ENCODE measurements around the gene CPNE8.

Gene CPNE8

GRCh38 chr12:38905480-38906351, at the start of gene CPNE8:
CPNE8 (minus strand) TSS chr12:38905591; CDS start chr12:38905534, 57 bp downstream.
- DNase-seq (ENCODE audit: low read depth in 3 of 3): peak in 1 of 3 experiments; percentile 57

DNA sequence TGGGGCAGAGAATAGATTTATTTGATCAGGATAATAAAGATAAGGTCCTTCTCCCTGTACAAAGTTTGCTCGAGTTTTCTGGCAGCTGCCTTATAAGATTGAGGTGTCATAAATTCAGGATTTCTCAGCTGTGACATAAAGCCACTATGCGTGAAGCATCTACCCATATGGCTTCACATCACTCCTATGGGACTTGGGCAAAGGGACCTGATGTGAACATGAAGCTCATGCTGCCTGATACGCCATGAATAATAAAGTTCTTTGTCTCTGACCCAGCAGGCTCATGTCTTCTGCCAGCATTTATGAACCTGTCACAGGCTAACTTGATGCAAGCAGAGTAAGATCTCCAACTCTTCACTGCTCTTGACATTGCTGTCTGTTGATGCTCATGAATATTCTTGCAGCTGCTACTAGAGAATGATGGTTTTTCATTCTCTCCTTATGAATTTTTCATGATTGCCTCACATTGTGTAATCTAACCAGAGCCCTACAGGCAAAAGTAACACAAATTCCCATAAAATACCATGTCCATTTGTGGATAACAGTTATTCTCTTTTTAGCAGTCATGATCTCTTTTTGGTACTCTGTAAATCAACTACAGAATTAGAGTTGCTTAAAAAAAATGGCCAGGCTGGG, 49.0 kb upstream of the CPNE8 start:
- DNase-seq (ENCODE audit: low read depth in 3 of 3): no peak

DNA sequence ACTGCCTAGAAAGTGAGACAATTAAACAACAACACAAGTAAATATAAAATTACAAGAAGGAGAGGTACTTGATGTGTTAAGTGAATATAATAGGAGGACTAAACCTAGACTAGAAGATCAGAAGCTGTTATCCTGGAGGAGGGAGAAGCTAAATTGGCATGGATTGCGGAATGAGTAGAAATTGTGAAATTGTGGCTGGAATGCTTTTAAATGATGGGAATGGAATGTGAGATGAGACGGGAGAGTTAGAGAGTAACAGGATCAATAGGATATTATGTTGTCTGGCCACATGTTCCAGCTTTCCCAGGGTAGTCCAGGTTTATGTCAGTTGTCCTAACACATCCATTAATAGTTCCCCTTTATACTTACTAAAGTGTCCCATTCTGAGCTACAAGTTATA, 44.0 kb upstream of the CPNE8 start:
- DNase-seq (ENCODE audit: low read depth in 3 of 3): no peak

- DNase-seq (ENCODE audit: low read depth in 3 of 3): no peak
Observed at GRCh38 chr12:38934686-38935085, 29.3 kb upstream of the CPNE8 start.

GRCh38 chr12:38934078-38934584, 28.7 kb upstream of the CPNE8 start:
- DNase-seq (ENCODE audit: low read depth in 3 of 3): no peak

GRCh38 chr12:38932320-38932719, 26.9 kb upstream of the CPNE8 start:
- DNase-seq (ENCODE audit: low read depth in 3 of 3): no peak

GRCh38 chr12:38931461-38931860, 26.1 kb upstream of the CPNE8 start:
- DNase-seq (ENCODE audit: low read depth in 3 of 3): no peak

DNA sequence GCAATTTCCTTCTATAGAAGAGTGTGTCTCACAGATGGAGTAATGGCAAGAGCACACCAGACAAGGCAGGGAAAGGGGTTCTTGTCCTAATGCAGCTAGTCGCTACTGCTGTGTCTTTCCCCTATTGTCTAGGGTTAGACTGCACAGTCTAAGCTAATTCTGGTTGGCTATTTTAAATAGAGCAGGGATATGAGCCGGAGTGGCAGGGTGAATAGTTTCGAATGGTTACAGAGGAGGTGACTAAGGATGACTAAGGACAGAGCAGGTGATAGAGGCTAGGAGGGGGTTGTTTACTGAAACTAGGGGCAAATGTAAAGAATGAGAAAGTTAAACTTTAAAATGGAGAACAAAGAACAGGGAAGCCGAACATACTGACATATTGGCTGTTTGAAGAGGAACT, 25.6 kb upstream of the CPNE8 start:
- DNase-seq (ENCODE audit: low read depth in 3 of 3): no peak

DNA sequence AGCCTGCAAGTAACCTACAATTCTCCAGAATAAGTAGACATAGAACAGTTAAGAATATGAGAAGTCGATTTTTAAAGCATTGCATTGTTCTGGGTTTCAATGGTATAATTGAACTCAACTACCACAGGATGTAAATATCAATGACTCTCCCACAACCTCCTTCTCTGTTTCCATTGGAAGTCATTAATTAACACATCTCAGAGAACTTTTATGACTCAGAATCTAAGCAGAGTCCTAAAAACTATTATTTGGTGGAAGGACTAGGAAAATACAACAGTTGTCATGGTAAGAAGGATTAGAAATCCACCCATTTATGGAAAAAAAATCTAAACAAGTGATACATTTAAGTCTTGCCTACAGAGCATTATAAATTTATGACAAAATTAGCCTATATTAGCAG, 21.1 kb upstream of the CPNE8 start:
- no peak for DNase-seq (ENCODE audit: low read depth in 3 of 3)

GRCh38 chr12:38921025-38921677, 15.8 kb upstream of the CPNE8 start:
- peak in 1 of 3 experiments; percentile 9 for DNase-seq (ENCODE audit: low read depth in 3 of 3)

GRCh38 chr12:38919191-38919590, 13.8 kb upstream of the CPNE8 start:
- no peak for DNase-seq (ENCODE audit: low read depth in 3 of 3)

DNA sequence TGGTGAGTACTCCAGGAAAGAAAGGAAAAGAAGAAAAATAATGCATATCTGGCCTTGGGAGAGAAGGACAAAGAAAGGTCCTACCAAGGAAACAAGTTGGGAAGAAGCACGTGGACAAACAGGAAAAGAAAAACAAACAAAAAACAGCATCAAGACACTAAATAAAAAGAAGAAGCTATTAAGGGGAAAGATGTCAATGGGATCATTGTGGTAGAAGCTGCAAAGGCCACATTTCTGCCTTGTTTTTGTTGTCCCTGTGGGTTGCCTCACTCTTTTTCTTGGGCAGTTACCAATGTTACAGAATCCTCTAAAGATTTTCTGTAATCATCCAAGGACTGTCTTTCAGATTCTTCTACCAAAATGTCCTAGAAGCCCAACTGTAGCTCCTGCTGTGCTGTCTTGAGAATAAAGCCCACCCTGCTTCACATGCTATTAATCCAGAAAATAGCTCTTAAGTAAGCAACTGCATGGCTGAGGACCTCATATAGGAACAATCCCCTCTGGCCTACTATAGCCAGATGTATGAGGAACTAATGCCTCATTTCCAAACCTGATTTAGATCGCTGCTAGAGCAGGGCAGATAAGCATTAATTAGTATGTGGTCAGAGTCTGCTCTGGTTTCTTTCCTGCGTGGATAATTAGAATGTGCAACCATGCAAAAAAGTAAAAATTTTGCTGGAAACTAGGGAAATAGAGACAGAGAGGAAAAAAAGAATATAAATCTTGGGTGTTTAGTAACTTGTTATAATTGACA, 10.2 kb upstream of the CPNE8 start:
- no peak for DNase-seq (ENCODE audit: low read depth in 3 of 3)

GRCh38 chr12:38912116-38912515, 6.7 kb upstream of the CPNE8 start:
- DNase-seq (ENCODE audit: low read depth in 3 of 3): no peak

DNA sequence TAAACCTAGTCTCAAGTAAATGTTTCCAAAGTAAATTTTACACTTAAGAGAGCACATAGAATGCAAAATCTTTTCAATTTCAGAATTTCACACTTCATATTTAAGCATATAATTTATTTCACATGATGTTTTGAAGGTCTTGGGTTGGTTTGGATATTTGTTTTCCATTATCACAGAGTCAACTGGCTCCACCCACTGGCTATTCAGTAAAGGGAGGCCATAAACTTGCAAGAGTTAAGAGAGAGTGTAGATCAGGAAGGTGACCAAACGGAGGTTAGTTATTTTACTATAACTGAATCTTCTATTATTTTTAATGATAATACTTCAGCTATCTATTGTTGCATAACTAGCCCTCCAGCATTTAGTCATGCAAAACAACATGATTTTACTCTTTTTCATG, 6.2 kb upstream of the CPNE8 start:
- no peak for DNase-seq (ENCODE audit: low read depth in 3 of 3)

DNA sequence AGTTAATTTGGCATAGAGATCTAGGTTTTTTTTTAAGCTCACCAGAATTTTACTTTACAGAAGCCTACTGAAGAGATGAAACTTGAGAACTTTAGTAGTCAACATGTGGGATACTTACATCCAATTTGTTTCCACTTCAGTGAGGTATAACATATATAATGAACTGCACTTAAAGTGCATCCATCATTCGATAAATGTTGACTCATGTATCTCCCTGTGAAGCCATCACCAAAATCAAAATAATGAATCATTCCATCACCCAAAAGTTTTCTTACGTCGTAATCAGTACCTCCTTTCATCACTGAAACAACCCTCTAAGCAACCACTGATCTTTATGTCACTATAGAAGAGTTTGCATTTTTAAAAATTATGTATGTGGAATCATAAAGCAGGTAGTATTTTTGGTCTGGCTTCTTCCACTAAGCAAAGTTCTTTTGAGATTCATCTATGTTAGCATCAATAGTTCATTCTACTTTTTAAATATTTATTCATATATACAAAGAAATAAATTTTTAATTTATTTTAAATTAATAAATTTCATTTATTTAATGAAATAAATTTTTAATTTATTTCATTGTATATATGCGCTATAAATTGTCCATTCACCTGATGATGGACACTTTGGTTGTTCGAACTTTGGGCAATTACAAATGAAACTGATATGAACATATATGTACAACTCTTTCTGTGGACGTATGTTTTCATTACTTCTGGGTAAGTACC, 2.0 kb upstream of the CPNE8 start:
- no peak for DNase-seq (ENCODE audit: low read depth in 3 of 3)

GRCh38 chr12:38906482-38907200, 1.2 kb upstream of the CPNE8 start:
- peak; percentile 48 to 70 (median 50) for DNase-seq (ENCODE audit: low read depth in 3 of 3)

DNA sequence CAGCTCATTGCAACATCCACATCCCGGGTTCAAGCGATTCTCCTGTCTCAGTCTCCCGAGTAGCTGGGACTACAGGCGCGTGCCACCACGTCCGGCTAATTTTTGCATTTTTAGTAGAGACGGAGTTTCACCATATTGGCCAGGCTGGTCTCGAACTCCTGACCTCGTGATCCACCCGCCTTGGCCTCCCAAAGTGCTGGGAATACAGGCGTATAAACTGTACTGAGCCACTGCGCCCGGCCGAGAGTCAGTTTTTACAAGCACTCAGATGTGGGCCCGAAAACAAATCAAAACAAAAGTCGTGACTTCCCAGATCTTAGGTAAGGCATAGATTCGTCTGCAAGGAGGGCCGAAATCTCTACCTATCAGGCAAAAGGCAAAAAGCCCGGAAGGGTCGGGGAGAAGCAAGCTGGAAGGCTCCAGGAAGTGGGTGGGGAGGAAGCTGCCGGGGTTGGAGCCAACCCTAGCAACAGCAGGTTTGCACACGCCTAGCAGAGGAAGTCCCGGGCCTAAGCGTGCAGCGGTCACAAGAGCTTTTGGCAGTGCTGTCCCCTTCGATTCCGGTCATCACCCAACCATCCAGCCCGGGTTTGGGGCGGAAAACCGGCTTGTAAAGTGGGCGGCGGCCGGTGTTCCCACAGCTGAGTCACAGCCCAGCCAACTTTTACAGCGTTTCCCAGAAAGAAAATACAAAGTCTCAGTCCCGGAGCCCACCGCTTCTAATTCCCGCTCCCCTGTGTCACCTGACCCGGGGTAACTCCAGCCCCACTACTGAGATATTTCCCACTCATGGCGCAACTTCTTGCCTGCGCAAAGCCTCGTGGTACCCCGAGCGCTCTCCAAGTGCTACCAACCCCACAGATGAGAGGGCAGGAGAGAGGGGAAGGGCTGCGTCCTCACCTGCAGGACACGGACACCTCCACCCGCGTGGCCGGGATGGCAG, 583 bp downstream of the CPNE8 start:
- peak in 1 of 3 experiments; percentile 50 for DNase-seq (ENCODE audit: low read depth in 3 of 3)

DNA sequence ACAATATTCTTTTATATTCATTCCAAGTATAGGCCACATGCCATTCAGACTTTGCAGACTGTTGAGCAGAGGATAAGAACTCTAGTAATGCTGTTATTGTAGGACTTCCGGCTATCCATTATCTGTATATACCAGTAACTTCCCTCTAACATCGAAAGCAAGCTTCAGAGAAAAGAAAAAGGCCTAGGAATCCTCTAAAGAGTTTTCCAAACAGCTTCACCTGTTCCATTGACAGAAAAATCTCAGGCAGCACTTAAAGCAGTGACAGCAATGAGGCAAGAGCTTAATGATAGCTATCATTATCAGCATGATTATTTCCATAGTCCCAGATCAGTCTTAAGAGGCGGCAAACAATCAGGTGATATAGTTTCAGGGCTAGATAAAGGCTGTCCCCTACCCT, 1.8 kb downstream of the CPNE8 start:
- no peak for DNase-seq (ENCODE audit: low read depth in 3 of 3)

DNA sequence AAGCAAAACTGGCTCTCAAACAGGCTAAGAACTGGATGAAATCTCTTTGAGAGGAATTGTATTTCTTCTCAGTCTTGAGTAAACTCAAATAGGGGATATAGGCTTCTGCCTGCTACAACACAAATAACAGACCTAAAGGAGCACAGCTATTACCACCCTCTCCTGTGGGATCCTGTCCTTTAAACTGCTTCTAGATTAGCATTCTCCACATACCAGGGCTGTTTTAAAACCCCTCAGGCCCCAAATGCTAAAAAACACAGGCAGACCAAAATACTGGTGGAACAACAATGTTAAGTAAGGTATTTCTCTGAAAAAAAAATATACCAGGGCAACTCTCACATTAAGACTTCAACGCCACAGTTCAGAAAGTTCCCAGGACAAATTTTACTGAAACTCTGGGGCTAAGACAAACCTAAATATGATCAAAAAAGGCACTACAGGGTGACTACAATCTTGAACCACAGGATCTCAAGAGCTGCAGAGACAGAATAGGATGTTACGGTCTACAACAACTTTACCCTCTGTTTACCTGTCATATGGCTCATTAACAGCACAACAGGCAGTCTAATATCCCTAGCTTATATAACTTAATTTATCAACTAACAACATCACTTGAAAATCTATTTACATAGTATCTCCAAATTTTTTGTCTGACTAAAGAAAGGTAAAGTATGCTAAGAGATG, 7.2 kb downstream of the CPNE8 start:
- no peak for DNase-seq (ENCODE audit: low read depth in 3 of 3)
